K562 (cell line): ENCODE data around the gene STIM1. TPM values are rescaled to one million over a fixed set of nuclear protein-coding genes. Genes with fewer than 3 reads are reported as not detected.

Experiments
- MTF1 ChIP-seq: fragments of 250-450 bp; sonication (Bioruptor Pico); IDR thresholded peaks from 2 replicates; pipeline ENCODE4 v1.9.0; 2021; ENCODE audit warnings: moderate library complexity, mild to moderate bottlenecking, inconsistent platforms, borderline replicate concordance
- TBP ChIP-seq: optimal IDR thresholded peaks from 2 replicates; pipeline ENCODE3; 2011; ENCODE audit warnings: low read depth, low read length, improper control_type of control experiment
- TCF7 ChIP-seq: sonication (generic); IDR thresholded peaks from 2 replicates; pipeline ENCODE4 v1.6.1; 2016; ENCODE audit warnings: antibody characterized with exemption, borderline replicate concordance
- ZNF175 ChIP-seq: fragments of 200-800 bp; sonication (Bioruptor generic); IDR thresholded peaks from 2 replicates; pipeline ENCODE4 v1.6.1; 2016; ENCODE audit warnings: low read depth, mild to moderate bottlenecking, missing genetic modification characterization, missing compliant biosample characterization
- ZNF79 ChIP-seq: fragments of 250-450 bp; sonication (Bioruptor Pico); IDR thresholded peaks from 2 replicates; pipeline ENCODE4 v1.4.0; 2020; ENCODE audit warnings: low read depth, mild to moderate bottlenecking, moderate library complexity
- polyA plus RNA-seq, 8 experiments: library from polyadenylated mRNA; depleted of rRNA in 4 of 8; stranded (reverse) in 5 of 8; unstranded in 3 of 8; fragments of >200 nt; fragmentation: Nextera tagmentation in 2 of 8; fragmentation: Illumina TruSeq in 1 of 8; extraction: Ambion mirVana in 2 of 8; extraction: Trizol in 1 of 8; gene quantifications; 2 replicates each; pipeline versions ENCODE4 v1.2.1 to v1.2.3, GENCODE V29; 2011 to 2014; ENCODE audit warnings: inconsistent platforms in 1 of 8, missing spikeins in 1 of 8
- total RNA-seq, 7 experiments: library from RNA; depleted of rRNA in 6 of 7; stranded (reverse); fragments of >200 nt in 6 of 7; fragmentation: Illumina TruSeq in 2 of 7; extraction: Trizol in 2 of 7; gene quantifications; 2 replicates each; pipeline versions ENCODE4 v1.2.1 to v1.2.3, GENCODE V29; 2011 to 2021; ENCODE audit warnings: low replicate concordance in 1 of 7
- TF ChIP-seq, protein P1 (sequence below): fragments of 450-650 bp; IDR thresholded peaks from 2 replicates; pipeline ENCODE4 v1.6.1; 2016; ENCODE audit warnings: mild to moderate bottlenecking, moderate library complexity
- TF ChIP-seq, protein P2 (sequence below): fragments of 450-650 bp; IDR thresholded peaks from 2 replicates; pipeline ENCODE4 v1.6.1; 2018; ENCODE audit not compliant: partially characterized antibody
- TF ChIP-seq, protein P3 (sequence below): IDR thresholded peaks from 2 replicates; pipeline ENCODE4 v1.6.1; 2016; ENCODE audit warnings: missing genetic modification characterization, missing compliant biosample characterization

The STIM1 gene
- total and polyA plus RNA-seq, 9 of the 15 experiments (the other 6 are each of a cell fraction or from before 2014, with no cell fraction given): 7.7 to 50.5 (median 22.5) TPM

DNA sequence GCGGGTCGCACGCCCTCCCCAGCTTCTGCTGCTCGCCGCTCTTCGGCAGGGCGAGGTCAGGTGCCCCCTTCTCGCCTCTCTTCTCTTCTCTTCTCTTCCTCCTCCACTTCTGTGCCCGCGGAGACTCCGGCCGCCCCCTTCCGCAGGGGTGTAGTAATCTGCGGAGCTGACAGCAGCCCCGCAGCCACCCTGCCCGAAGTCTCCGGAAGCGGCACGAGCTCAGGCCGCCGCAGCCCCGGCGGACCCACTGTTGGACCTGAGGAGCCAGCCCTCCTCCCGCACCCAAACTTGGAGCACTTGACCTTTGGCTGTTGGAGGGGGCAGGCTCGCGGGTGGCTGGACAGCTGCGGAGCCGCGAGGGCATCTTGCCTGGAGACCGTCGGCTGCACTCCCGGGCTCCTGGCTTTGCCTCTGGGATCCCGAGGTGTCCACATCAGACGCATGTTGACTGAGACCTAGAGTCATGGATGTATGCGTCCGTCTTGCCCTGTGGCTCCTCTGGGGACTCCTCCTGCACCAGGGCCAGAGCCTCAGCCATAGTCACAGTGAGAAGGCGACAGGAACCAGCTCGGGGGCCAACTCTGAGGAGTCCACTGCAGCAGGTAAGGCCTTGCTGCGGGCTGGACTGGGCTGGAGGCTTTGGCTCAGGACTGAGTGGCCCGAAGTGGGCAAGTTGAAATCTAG is 486 bp downstream of the STIM1 start (continued):
- TF ChIP-seq, protein P1, sequence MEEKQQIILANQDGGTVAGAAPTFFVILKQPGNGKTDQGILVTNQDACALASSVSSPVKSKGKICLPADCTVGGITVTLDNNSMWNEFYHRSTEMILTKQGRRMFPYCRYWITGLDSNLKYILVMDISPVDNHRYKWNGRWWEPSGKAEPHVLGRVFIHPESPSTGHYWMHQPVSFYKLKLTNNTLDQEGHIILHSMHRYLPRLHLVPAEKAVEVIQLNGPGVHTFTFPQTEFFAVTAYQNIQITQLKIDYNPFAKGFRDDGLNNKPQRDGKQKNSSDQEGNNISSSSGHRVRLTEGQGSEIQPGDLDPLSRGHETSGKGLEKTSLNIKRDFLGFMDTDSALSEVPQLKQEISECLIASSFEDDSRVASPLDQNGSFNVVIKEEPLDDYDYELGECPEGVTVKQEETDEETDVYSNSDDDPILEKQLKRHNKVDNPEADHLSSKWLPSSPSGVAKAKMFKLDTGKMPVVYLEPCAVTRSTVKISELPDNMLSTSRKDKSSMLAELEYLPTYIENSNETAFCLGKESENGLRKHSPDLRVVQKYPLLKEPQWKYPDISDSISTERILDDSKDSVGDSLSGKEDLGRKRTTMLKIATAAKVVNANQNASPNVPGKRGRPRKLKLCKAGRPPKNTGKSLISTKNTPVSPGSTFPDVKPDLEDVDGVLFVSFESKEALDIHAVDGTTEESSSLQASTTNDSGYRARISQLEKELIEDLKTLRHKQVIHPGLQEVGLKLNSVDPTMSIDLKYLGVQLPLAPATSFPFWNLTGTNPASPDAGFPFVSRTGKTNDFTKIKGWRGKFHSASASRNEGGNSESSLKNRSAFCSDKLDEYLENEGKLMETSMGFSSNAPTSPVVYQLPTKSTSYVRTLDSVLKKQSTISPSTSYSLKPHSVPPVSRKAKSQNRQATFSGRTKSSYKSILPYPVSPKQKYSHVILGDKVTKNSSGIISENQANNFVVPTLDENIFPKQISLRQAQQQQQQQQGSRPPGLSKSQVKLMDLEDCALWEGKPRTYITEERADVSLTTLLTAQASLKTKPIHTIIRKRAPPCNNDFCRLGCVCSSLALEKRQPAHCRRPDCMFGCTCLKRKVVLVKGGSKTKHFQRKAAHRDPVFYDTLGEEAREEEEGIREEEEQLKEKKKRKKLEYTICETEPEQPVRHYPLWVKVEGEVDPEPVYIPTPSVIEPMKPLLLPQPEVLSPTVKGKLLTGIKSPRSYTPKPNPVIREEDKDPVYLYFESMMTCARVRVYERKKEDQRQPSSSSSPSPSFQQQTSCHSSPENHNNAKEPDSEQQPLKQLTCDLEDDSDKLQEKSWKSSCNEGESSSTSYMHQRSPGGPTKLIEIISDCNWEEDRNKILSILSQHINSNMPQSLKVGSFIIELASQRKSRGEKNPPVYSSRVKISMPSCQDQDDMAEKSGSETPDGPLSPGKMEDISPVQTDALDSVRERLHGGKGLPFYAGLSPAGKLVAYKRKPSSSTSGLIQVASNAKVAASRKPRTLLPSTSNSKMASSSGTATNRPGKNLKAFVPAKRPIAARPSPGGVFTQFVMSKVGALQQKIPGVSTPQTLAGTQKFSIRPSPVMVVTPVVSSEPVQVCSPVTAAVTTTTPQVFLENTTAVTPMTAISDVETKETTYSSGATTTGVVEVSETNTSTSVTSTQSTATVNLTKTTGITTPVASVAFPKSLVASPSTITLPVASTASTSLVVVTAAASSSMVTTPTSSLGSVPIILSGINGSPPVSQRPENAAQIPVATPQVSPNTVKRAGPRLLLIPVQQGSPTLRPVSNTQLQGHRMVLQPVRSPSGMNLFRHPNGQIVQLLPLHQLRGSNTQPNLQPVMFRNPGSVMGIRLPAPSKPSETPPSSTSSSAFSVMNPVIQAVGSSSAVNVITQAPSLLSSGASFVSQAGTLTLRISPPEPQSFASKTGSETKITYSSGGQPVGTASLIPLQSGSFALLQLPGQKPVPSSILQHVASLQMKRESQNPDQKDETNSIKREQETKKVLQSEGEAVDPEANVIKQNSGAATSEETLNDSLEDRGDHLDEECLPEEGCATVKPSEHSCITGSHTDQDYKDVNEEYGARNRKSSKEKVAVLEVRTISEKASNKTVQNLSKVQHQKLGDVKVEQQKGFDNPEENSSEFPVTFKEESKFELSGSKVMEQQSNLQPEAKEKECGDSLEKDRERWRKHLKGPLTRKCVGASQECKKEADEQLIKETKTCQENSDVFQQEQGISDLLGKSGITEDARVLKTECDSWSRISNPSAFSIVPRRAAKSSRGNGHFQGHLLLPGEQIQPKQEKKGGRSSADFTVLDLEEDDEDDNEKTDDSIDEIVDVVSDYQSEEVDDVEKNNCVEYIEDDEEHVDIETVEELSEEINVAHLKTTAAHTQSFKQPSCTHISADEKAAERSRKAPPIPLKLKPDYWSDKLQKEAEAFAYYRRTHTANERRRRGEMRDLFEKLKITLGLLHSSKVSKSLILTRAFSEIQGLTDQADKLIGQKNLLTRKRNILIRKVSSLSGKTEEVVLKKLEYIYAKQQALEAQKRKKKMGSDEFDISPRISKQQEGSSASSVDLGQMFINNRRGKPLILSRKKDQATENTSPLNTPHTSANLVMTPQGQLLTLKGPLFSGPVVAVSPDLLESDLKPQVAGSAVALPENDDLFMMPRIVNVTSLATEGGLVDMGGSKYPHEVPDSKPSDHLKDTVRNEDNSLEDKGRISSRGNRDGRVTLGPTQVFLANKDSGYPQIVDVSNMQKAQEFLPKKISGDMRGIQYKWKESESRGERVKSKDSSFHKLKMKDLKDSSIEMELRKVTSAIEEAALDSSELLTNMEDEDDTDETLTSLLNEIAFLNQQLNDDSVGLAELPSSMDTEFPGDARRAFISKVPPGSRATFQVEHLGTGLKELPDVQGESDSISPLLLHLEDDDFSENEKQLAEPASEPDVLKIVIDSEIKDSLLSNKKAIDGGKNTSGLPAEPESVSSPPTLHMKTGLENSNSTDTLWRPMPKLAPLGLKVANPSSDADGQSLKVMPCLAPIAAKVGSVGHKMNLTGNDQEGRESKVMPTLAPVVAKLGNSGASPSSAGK: 0 out of 2 replicates have a peak, but pooled peaks have one; percentile 56
- TF ChIP-seq MTF1 (CRISPR knock-in tag) (no peak), TBP (no peak), ZNF175 (no peak), ZNF79 (CRISPR knock-in tag) (no peak), TCF7 (no peak)
- TF ChIP-seq, protein P2, sequence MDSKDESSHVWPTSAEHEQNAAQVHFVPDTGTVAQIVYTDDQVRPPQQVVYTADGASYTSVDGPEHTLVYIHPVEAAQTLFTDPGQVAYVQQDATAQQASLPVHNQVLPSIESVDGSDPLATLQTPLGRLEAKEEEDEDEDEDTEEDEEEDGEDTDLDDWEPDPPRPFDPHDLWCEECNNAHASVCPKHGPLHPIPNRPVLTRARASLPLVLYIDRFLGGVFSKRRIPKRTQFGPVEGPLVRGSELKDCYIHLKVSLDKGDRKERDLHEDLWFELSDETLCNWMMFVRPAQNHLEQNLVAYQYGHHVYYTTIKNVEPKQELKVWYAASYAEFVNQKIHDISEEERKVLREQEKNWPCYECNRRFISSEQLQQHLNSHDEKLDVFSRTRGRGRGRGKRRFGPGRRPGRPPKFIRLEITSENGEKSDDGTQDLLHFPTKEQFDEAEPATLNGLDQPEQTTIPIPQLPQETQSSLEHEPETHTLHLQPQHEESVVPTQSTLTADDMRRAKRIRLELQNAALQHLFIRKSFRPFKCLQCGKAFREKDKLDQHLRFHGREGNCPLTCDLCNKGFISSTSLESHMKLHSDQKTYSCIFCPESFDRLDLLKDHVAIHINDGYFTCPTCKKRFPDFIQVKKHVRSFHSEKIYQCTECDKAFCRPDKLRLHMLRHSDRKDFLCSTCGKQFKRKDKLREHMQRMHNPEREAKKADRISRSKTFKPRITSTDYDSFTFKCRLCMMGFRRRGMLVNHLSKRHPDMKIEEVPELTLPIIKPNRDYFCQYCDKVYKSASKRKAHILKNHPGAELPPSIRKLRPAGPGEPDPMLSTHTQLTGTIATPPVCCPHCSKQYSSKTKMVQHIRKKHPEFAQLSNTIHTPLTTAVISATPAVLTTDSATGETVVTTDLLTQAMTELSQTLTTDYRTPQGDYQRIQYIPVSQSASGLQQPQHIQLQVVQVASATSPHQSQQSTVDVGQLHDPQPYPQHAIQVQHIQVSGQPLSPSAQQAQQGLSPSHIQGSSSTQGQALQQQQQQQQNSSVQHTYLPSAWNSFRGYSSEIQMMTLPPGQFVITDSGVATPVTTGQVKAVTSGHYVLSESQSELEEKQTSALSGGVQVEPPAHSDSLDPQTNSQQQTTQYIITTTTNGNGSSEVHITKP: peak; percentile 7
- TF ChIP-seq, protein P3, sequence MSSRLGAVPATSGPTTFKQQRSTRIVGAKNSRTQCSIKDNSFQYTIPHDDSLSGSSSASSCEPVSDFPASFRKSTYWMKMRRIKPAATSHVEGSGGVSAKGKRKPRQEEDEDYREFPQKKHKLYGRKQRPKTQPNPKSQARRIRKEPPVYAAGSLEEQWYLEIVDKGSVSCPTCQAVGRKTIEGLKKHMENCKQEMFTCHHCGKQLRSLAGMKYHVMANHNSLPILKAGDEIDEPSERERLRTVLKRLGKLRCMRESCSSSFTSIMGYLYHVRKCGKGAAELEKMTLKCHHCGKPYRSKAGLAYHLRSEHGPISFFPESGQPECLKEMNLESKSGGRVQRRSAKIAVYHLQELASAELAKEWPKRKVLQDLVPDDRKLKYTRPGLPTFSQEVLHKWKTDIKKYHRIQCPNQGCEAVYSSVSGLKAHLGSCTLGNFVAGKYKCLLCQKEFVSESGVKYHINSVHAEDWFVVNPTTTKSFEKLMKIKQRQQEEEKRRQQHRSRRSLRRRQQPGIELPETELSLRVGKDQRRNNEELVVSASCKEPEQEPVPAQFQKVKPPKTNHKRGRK (tag): no peak
